Fibroblast of villous mesenchyme (primary cell): ENCODE measurements around the gene COL15A1. TPM values are rescaled to one million over a fixed set of nuclear protein-coding genes. Genes with fewer than 3 reads are reported as not detected.

Source experiments
- DNase-seq: peaks from one replicate; pipeline ENCODE4 v3.0.0-alpha.2; 2010; ENCODE audit warnings: low read depth
- H3K4me3 ChIP-seq: 2 replicates; pipeline ENCODE4 v1.5.1; 2011; ENCODE audit warnings: low read depth, mild to moderate bottlenecking, low read length
- total RNA-seq: library from RNA; depleted of rRNA; stranded (reverse); fragments of >200 nt; gene quantifications from 2 replicates; pipeline ENCODE4 v1.2.3, GENCODE V29; 2012
- TF ChIP-seq, protein P1 (sequence below): IDR thresholded peaks from 2 replicates; pipeline ENCODE4 v1.5.1; 2012; ENCODE audit warnings: low read depth, mild to moderate bottlenecking, low read length; ENCODE audit not compliant: insufficient read depth

Gene COL15A1
- total RNA-seq, 1 donor: 1.7 TPM

GRCh38 chr9:99019510-99020331 lies 76.0 kb downstream of the COL15A1 start:
- no peak overlapping the region for H3K4me3 ChIP-seq
- TF ChIP-seq, protein P1, sequence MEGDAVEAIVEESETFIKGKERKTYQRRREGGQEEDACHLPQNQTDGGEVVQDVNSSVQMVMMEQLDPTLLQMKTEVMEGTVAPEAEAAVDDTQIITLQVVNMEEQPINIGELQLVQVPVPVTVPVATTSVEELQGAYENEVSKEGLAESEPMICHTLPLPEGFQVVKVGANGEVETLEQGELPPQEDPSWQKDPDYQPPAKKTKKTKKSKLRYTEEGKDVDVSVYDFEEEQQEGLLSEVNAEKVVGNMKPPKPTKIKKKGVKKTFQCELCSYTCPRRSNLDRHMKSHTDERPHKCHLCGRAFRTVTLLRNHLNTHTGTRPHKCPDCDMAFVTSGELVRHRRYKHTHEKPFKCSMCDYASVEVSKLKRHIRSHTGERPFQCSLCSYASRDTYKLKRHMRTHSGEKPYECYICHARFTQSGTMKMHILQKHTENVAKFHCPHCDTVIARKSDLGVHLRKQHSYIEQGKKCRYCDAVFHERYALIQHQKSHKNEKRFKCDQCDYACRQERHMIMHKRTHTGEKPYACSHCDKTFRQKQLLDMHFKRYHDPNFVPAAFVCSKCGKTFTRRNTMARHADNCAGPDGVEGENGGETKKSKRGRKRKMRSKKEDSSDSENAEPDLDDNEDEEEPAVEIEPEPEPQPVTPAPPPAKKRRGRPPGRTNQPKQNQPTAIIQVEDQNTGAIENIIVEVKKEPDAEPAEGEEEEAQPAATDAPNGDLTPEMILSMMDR: no peak
- DNase-seq: peak; percentile 99

DNA sequence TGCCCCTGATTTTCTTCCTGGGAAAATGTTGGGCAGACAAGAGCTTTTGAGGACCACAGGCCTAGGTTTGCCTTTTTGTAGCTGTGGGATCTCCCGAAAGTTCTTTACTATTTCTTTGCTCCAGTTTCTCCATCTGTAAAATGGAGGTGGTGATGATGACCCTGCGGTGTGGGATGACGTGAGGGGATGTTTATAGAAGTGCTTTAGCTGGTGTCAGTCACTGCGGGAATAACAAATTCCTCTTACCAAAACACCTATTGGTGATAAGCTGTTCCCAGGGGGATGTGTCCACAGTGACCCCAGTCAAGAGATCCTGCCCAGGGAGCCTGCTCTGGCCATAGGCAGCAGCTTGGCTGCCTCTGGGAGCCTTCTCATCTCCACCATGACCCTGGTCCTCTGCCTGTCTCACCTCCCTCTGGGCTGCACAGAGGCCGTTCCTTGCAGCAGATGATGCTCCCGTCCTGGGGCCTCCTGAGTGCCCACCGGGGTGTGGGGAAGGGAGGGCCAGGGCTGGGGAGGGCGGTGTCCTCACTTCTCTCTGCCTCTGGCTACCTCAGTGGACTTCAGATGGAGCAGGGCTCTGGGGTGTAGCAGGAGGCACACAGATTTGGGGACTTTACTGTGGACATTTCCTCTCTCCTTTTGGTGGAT lies 77.2 kb downstream of the COL15A1 start:
- peak; percentile 51 for DNase-seq
- TF ChIP-seq, protein P1: no peak
- no peak overlapping the region for H3K4me3 ChIP-seq

DNA sequence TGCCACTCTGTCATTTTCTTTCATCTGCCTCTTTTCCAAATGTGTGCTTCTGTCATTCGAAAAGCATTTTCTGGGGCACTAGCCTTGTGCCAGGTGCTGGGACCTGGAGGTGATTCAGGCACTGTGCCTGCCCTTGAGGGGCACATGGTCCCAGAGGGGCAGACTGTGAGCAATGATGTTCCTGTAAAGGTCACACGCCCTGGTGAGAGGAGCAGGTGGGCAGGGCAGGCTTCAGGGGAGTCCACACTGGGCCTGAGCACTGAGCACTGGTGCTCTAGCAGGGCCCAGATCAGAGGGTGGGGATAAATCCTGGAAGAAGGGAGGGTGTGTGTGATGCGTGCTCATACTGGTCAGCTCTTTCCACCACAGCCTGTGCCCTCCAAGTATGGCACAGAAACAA lies 77.8 kb downstream of the COL15A1 start:
- no peak for DNase-seq
- TF ChIP-seq, protein P1: no peak
- no peak overlapping the region for H3K4me3 ChIP-seq

GRCh38 chr9:99023231-99023630 lies 79.5 kb downstream of the COL15A1 start:
- DNase-seq: no peak
- TF ChIP-seq, protein P1: no peak
- H3K4me3 ChIP-seq: no peak overlapping the region

GRCh38 chr9:99023831-99024230 lies 80.1 kb downstream of the COL15A1 start:
- DNase-seq: peak; percentile 62
- H3K4me3 ChIP-seq: no peak overlapping the region
- TF ChIP-seq, protein P1: no peak

DNA sequence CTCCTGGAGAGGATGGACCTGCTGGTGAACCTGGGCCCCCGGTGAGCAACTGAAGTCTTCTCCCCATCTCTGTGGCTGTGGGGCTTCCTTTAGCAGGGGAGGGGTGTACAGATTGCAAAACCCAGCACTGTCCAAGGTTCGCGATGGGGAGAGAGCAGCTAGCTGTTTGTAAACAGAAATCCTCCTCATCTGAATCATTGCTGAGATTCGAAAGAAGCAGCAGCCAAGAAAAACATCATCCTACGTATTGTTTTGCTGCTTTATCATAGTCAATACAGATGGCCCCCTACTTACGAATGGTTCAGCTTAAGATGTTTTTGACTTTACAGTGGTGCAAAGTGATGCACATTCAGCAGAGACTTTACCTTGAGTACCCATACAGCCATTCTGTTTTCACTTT lies 81.3 kb downstream of the COL15A1 start:
- peak; percentile 81 for DNase-seq
- no peak overlapping the region for H3K4me3 ChIP-seq
- TF ChIP-seq, protein P1: no peak
